H9 (cell line): ENCODE measurements around the gene ATP2A1. TPM values are rescaled to one million over a fixed set of nuclear protein-coding genes. Genes with fewer than 3 reads are reported as not detected.

ENCODE experiments used
- DNase-seq: peaks from one replicate; pipeline ENCODE4 v3.0.0-alpha.2; 2017
- H2AFZ ChIP-seq: one replicate; pipeline ENCODE4 v1.6.1; 2013; ENCODE audit warnings: mild to moderate bottlenecking, low read length, control low read depth, moderate library complexity
- H2AK5ac ChIP-seq: 2 replicates; pipeline ENCODE4 v1.6.1; 2013; ENCODE audit warnings: low read length, control low read depth, mixed read lengths; ENCODE audit not compliant: insufficient read length
- H2BK120ac ChIP-seq: one replicate; pipeline ENCODE4 v1.6.1; 2013; ENCODE audit warnings: low read depth, mild to moderate bottlenecking, low read length, control low read depth, inconsistent platforms; ENCODE audit not compliant: poor library complexity, severe bottlenecking
- H2BK12ac ChIP-seq: 2 replicates; pipeline ENCODE4 v1.6.1; 2013; ENCODE audit warnings: low read length, control low read depth, mixed read lengths, low read depth; ENCODE audit not compliant: insufficient read length
- H2BK15ac ChIP-seq: 2 replicates; pipeline ENCODE4 v1.6.1; 2013; ENCODE audit warnings: low read depth, low read length, control low read depth
- H2BK20ac ChIP-seq: one replicate; pipeline ENCODE4 v1.6.1; 2013; ENCODE audit warnings: low read depth, mild to moderate bottlenecking, low read length, control low read depth, inconsistent platforms; ENCODE audit not compliant: poor library complexity, severe bottlenecking
- H2BK5ac ChIP-seq: 2 replicates; pipeline ENCODE4 v1.6.1; 2013; ENCODE audit warnings: low read length, control low read depth, mixed read lengths; ENCODE audit not compliant: insufficient read length
- H3K14ac ChIP-seq: 2 replicates; pipeline ENCODE4 v1.6.1; 2013; ENCODE audit warnings: low read length, control low read depth; ENCODE audit not compliant: insufficient read depth
- H3K18ac ChIP-seq: 2 replicates; pipeline ENCODE4 v1.6.1; 2013; ENCODE audit warnings: low read depth, mild to moderate bottlenecking, mixed read lengths, low read length, control low read depth; ENCODE audit not compliant: insufficient read length
- H3K23ac ChIP-seq: 2 replicates; pipeline ENCODE4 v1.6.1; 2013; ENCODE audit warnings: low read length, control low read depth, mixed read lengths, low read depth; ENCODE audit not compliant: insufficient read length
- H3K23me2 ChIP-seq: 2 replicates; pipeline ENCODE4 v1.6.1; 2013; ENCODE audit warnings: low read depth, mild to moderate bottlenecking, mixed read lengths, low read length, control low read depth; ENCODE audit not compliant: insufficient read length, poor library complexity, severe bottlenecking
- H3K27ac ChIP-seq: 2 replicates; pipeline ENCODE4 v1.5.1; 2013; ENCODE audit warnings: low read length, control low read depth, mixed read lengths, low read depth; ENCODE audit not compliant: insufficient read length
- H3K27me3 ChIP-seq: 2 replicates; pipeline ENCODE4 v1.6.1; 2013; ENCODE audit warnings: low read length, control low read depth, inconsistent platforms; ENCODE audit not compliant: insufficient read depth
- H3K4ac ChIP-seq: 2 replicates; pipeline ENCODE4 v1.6.1; 2013; ENCODE audit warnings: low read depth, mild to moderate bottlenecking, control low read depth, inconsistent platforms, low read length, moderate library complexity
- H3K4me1 ChIP-seq: 2 replicates; pipeline ENCODE4 v1.6.1; 2013; ENCODE audit warnings: low read length, control low read depth, inconsistent platforms; ENCODE audit not compliant: insufficient read depth
- H3K4me2 ChIP-seq: 2 replicates; pipeline ENCODE4 v1.6.1; 2013; ENCODE audit warnings: low read length, control low read depth, mixed read lengths; ENCODE audit not compliant: insufficient read length, insufficient read depth
- H3K56ac ChIP-seq: 2 replicates; pipeline ENCODE4 v1.6.1; 2013; ENCODE audit warnings: low read depth, mild to moderate bottlenecking, mixed read lengths, low read length, control low read depth; ENCODE audit not compliant: insufficient read length
- H3K79me1 ChIP-seq: 2 replicates; pipeline ENCODE4 v1.6.1; 2013; ENCODE audit warnings: low read depth, mild to moderate bottlenecking, moderate library complexity, low read length, control low read depth, inconsistent platforms; ENCODE audit not compliant: insufficient read depth, poor library complexity, severe bottlenecking
- H3K79me2 ChIP-seq: 2 replicates; pipeline ENCODE4 v1.6.1; 2013; ENCODE audit warnings: low read length, control low read depth, inconsistent platforms; ENCODE audit not compliant: insufficient read depth
- H3K9ac ChIP-seq: 2 replicates; pipeline ENCODE4 v1.6.1; 2013; ENCODE audit warnings: low read length, control low read depth, mixed read lengths; ENCODE audit not compliant: insufficient read length; ENCODE audit errors: extremely low read depth
- H3K9me3 ChIP-seq: one replicate; pipeline ENCODE4 v1.6.1; 2013; ENCODE audit warnings: low read depth, low read length, inconsistent platforms; ENCODE audit not compliant: control insufficient read depth
- H3T11ph ChIP-seq: one replicate; pipeline ENCODE4 v1.6.1; 2013; ENCODE audit warnings: mild to moderate bottlenecking, low read length, control low read depth, inconsistent platforms
- H4K20me1 ChIP-seq: one replicate; pipeline ENCODE4 v1.6.1; 2013; ENCODE audit not compliant: control insufficient read depth, insufficient read length, insufficient read depth
- H4K5ac ChIP-seq: 2 replicates; pipeline ENCODE4 v1.6.1; 2013; ENCODE audit warnings: low read depth, mild to moderate bottlenecking, mixed read lengths, low read length, control low read depth; ENCODE audit not compliant: insufficient read length
- H4K8ac ChIP-seq: replicated peaks from 2 replicates; pipeline ENCODE4 v1.6.1; 2013; ENCODE audit warnings: low read length, control low read depth, mixed read lengths, low read depth; ENCODE audit not compliant: insufficient read length
- H4K91ac ChIP-seq: 2 replicates; pipeline ENCODE4 v1.6.1; 2013; ENCODE audit warnings: low read depth, mild to moderate bottlenecking, moderate library complexity, mixed read lengths, low read length, control low read depth; ENCODE audit not compliant: insufficient read length
- H3K27ac Mint-ChIP-seq, 3 experiments: 2 replicates in 2 of 3; 3 replicates in 1 of 3; pipeline ENCODE4 v1.8.0; 2020 to 2021; ENCODE audit warnings: mixed read lengths in 3 of 3, mild to moderate bottlenecking in 1 of 3, moderate library complexity in 1 of 3
- H3K27me3 Mint-ChIP-seq: 2 replicates; pipeline ENCODE4 v1.8.0; 2021; ENCODE audit warnings: low read depth, mild to moderate bottlenecking, moderate library complexity, mixed read lengths
- H3K36me3 Mint-ChIP-seq, 3 experiments: 2 replicates in 2 of 3; 3 replicates in 1 of 3; pipeline ENCODE4 v1.8.0; 2020 to 2021; ENCODE audit warnings: low read depth in 3 of 3, mixed read lengths in 3 of 3; ENCODE audit not compliant: insufficient read depth in 1 of 3
- H3K4me1 Mint-ChIP-seq, 2 experiments: 2 replicates each; pipeline ENCODE4 v1.8.0; 2020; ENCODE audit warnings: mixed read lengths in 2 of 2
- H3K4me3 Mint-ChIP-seq, 2 experiments: 2 replicates in 1 of 2; 3 replicates in 1 of 2; pipeline ENCODE4 v1.8.0; 2020 to 2021; ENCODE audit warnings: mild to moderate bottlenecking in 2 of 2, mixed read lengths in 2 of 2, moderate library complexity in 1 of 2
- H3K9me3 Mint-ChIP-seq, 2 experiments: 2 replicates in 1 of 2; 3 replicates in 1 of 2; pipeline ENCODE4 v1.8.0; 2020; ENCODE audit warnings: mild to moderate bottlenecking in 2 of 2, mixed read lengths in 2 of 2, moderate library complexity in 1 of 2
- CTCF ChIP-seq: fragments of 200-600 bp; sonication (generic); conservative IDR thresholded peaks from 3 replicates; pipeline ENCODE4 v1.8.0; 2021; ENCODE audit warnings: antibody characterized with exemption, mild to moderate bottlenecking
- WGBS: extraction: QIAGEN DNeasy Blood & Tissue Kit; methylation state at CpG from one replicate; pipeline ENCODE4 v1.1.7; 2013; ENCODE audit warnings: missing lambda C conversion rate, low lambda C conversion rate, mixed read lengths; ENCODE audit not compliant: insufficient read length; ENCODE audit errors: extremely low coverage; 5-methylcytosine and 5-hydroxymethylcytosine counted together
- total RNA-seq: library from RNA; stranded (reverse); gene quantifications from 2 replicates; pipeline ENCODE4 v1.2.1, GENCODE V29; 2021

Gene ATP2A1
- total RNA-seq, 1 experiment from 2014 or later, result 4.6 TPM

GRCh38 chr16:28834873-28835863 lies 43.1 kb upstream of the ATP2A1 start:
- no peak overlapping the region for H4K91ac ChIP-seq
- H2BK5ac ChIP-seq, result no peak overlapping the region
- H3T11ph ChIP-seq, result no peak overlapping the region
- H2AFZ ChIP-seq, result no peak overlapping the region
- no peak overlapping the region for H2BK120ac ChIP-seq
- DNase-seq, result no peak
- no peak overlapping the region for H3K23ac ChIP-seq
- no peaks in the 10 kb centered on the region for H3K27me3 ChIP-seq
- H4K20me1 ChIP-seq, result no peaks in the 10 kb centered on the region
- Mint-ChIP-seq H3K9me3 (no peaks in the 10 kb centered on the region), H3K27ac (no peak overlapping the region), H3K36me3 (peaks cover 49 to 87% (median 84%) of the 10 kb centered on the region in 3 experiments), H3K4me3 (no peak overlapping the region), H3K27me3 (no peaks in the 10 kb centered on the region; the same call in 1 of the 2 replicates), H3K4me1 (no peaks in the 10 kb centered on the region)
- H3K4ac ChIP-seq, result no peak overlapping the region
- H2BK12ac ChIP-seq, result no peak overlapping the region
- no peak overlapping the region for H2BK20ac ChIP-seq
- H3K79me1 ChIP-seq, result no peaks in the 10 kb centered on the region
- no peak overlapping the region for H3K18ac ChIP-seq
- H3K79me2 ChIP-seq, result no peaks in the 10 kb centered on the region
- no peak for TF ChIP-seq CTCF
- H4K8ac ChIP-seq, result no peak overlapping the region
- H3K14ac ChIP-seq, result no peak overlapping the region
- H3K23me2 ChIP-seq, result no peaks in the 10 kb centered on the region
- no CpG with 5 or more reads among the region's 25 CpGs for WGBS
- H3K56ac ChIP-seq, result no peak overlapping the region
- H3K4me2 ChIP-seq, result no peak overlapping the region
- H3K27ac ChIP-seq, result no peak overlapping the region
- no peaks in the 10 kb centered on the region for H3K9me3 ChIP-seq
- H2AK5ac ChIP-seq, result no peak overlapping the region
- H4K5ac ChIP-seq, result no peak overlapping the region
- H3K9ac ChIP-seq, result no peak overlapping the region
- H2BK15ac ChIP-seq, result no peak overlapping the region
- H3K4me1 ChIP-seq, result no peaks in the 10 kb centered on the region
